HG03378 (cell line): ENCODE data around the gene TSC2.
"Not testable (repeated sequence)": the region's sequence is repeated elsewhere in the genome, so short reads cannot be mapped to it uniquely, and the experiment has no call there.

Experiments used
- ATAC-seq: cut with Tn5 transposase; IDR thresholded peaks from one replicate; pipeline ENCODE4 v1.9.1; 2021; ENCODE audit warnings: mild to moderate bottlenecking, moderate library complexity; ENCODE audit not compliant: unreplicated experiment

TSC2 gene

GRCh38 chr16:2084895-2085625 lies 37.3 kb downstream of the TSC2 start:
- no peak for ATAC-seq

- no peak for ATAC-seq
Observed at GRCh38 chr16:2085669-2086068, 37.9 kb downstream of the TSC2 start.

- ATAC-seq, result no peak
Observed at GRCh38 chr16:2086106-2086742, 38.4 kb downstream of the TSC2 start.

- ATAC-seq, result no peak
Observed at GRCh38 chr16:2086812-2087747, 39.3 kb downstream of the TSC2 start.

- no peak for ATAC-seq
Observed at GRCh38 chr16:2087748-2088631, 40.2 kb downstream of the TSC2 start.

- ATAC-seq, result no peak
Observed at GRCh38 chr16:2088759-2089358, 41.1 kb downstream of the TSC2 start.

- ATAC-seq, result no peak
Observed at GRCh38 chr16:2089706-2090480, 42.1 kb downstream of the TSC2 start.

- ATAC-seq, result no peak
Observed at GRCh38 chr16:2090481-2090776, 42.6 kb downstream of the TSC2 start.

- no peak for ATAC-seq
Observed at GRCh38 chr16:2090777-2091546, 43.2 kb downstream of the TSC2 start.

GRCh38 chr16:2091547-2092255 lies 43.9 kb downstream of the TSC2 start:
- no peak for ATAC-seq

GRCh38 chr16:2092256-2092620 lies 44.5 kb downstream of the TSC2 start:
- no peak for ATAC-seq

- ATAC-seq, result no peak
Observed at GRCh38 chr16:2092866-2093265, 45.1 kb downstream of the TSC2 start.

- no peak for ATAC-seq
Observed at GRCh38 chr16:2093793-2094192, 46.0 kb downstream of the TSC2 start.

GRCh38 chr16:2095315-2095853 lies 47.6 kb downstream of the TSC2 start:
- ATAC-seq, result no peak

- no peak for ATAC-seq
Observed at GRCh38 chr16:2095918-2096582, 48.3 kb downstream of the TSC2 start.

- no peak for ATAC-seq
Observed at GRCh38 chr16:2096853-2097595, 49.2 kb downstream of the TSC2 start.

GRCh38 chr16:2097689-2098088 lies 49.9 kb downstream of the TSC2 start:
- ATAC-seq, result not testable (repeated sequence)
